HL-60 (cell line): ENCODE data around the gene ARHGAP30.
A peak's percentile ranks its signal among the peaks of the same experiment; 100 is the strongest.

Experiments
- DNase-seq, 2 experiments: peaks; one replicate each; pipeline ENCODE4 v3.0.0-alpha.2; 2010 to 2020; ENCODE audit warnings: low read depth in 1 of 2, low spot score in 1 of 2
- H3K27ac ChIP-seq: fragments of 250-450 bp; sonication (Bioruptor Pico); replicated peaks from 2 replicates; pipeline ENCODE4 v1.5.1; 2020; ENCODE audit warnings: mild to moderate bottlenecking, moderate library complexity
- H3K27me3 ChIP-seq: fragments of 250-450 bp; sonication (Bioruptor Pico); 2 replicates; pipeline ENCODE4 v1.5.1; 2021; ENCODE audit warnings: mild to moderate bottlenecking, moderate library complexity; ENCODE audit not compliant: insufficient read depth, poor library complexity, severe bottlenecking
- H3K4me3 ChIP-seq: replicated peaks from 2 replicates; pipeline ENCODE4 v1.5.1; 2011; ENCODE audit warnings: mild to moderate bottlenecking, control low read depth, low read length; ENCODE audit not compliant: insufficient read depth
- GABPA ChIP-seq: IDR thresholded peaks from 2 replicates; pipeline ENCODE4 v1.6.1; 2012; ENCODE audit warnings: low read depth
- POLR2AphosphoS5 ChIP-seq: IDR thresholded peaks from 2 replicates; pipeline ENCODE4 v1.6.1; 2012; ENCODE audit warnings: low read depth
- REST ChIP-seq: IDR thresholded peaks from 2 replicates; pipeline ENCODE4 v1.6.1; 2012; ENCODE audit warnings: low read depth; ENCODE audit not compliant: insufficient replicate concordance
- SPI1 ChIP-seq: IDR thresholded peaks from 2 replicates; pipeline ENCODE4 v1.6.1; 2012; ENCODE audit warnings: low read depth, mild to moderate bottlenecking, borderline replicate concordance
- TF ChIP-seq, protein P1 (sequence below): IDR thresholded peaks from one replicate; pipeline ENCODE4 v1.5.1; 2011; ENCODE audit warnings: low read length, control low read depth, inconsistent platforms; ENCODE audit not compliant: insufficient read depth

The ARHGAP30 gene

DNA sequence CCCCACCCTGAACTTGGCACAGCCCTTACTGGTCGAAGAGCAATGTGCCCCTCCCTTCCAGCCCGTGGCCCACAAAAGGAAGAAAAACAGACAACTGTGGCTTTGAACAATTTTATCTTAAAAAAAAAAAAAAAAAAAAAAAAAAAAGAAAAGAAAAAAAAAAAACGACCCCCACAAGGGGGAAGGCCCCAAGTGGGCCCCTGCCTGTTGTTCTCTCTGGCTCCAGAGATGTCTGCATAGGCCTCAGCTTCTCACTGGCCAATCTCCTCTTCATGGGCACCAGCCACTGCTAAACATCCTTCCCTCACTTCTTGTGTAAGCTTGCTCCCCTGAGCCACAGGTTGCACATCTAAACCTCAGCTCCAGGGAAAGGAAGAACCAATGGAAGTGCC is 30.5 kb downstream of the ARHGAP30 start:
- Histone ChIP-seq H3K27ac (peak overlapping the region; percentile 63), H3K4me3 (peak overlapping the region; percentile 56), H3K27me3 (no peaks in the 10 kb centered on the region)
- DNase-seq = no peak
- TF ChIP-seq SPI1 = no peak
- no peak for TF ChIP-seq REST
- TF ChIP-seq POLR2AphosphoS5 = no peak
- TF ChIP-seq, protein P1, sequence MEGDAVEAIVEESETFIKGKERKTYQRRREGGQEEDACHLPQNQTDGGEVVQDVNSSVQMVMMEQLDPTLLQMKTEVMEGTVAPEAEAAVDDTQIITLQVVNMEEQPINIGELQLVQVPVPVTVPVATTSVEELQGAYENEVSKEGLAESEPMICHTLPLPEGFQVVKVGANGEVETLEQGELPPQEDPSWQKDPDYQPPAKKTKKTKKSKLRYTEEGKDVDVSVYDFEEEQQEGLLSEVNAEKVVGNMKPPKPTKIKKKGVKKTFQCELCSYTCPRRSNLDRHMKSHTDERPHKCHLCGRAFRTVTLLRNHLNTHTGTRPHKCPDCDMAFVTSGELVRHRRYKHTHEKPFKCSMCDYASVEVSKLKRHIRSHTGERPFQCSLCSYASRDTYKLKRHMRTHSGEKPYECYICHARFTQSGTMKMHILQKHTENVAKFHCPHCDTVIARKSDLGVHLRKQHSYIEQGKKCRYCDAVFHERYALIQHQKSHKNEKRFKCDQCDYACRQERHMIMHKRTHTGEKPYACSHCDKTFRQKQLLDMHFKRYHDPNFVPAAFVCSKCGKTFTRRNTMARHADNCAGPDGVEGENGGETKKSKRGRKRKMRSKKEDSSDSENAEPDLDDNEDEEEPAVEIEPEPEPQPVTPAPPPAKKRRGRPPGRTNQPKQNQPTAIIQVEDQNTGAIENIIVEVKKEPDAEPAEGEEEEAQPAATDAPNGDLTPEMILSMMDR = no peak

DNA sequence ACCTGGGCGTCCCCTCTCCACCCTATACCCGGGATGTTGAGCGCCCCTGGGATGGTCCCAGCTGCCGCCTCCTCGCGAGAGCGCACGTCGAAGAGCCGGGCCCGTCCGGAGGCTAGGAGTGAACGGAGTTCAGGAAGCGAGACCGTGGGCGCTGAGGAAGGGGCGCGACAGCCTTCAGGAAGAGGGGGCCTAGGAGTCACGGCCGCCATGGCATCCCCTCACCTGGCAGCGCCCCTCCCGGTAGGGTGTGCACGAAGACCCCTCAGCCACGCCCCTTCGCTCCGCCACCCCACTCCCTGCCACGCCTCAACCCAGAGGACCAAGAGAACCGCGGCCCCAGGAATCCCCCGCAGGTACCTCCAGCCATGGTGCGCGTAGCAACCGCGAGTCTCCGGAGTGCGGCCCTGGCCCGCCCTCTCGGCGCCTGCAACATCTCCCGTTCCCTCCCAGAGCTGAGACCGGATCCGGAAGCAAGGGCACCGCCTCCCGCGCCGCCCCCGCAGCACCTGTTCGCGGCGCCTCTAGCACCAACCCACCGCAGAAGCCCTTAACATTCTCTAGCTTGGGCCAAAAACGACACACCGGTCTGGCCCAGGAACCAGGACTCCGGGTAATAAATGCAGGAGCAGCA is 31.1 kb downstream of the ARHGAP30 start, which contains the start of gene TSTD1:
TSTD1 (minus strand) TSS at position 442 of the 631 bp plus-strand sequence; CDS start at position 367, 75 bp downstream.
- peak; percentile 70 to 75 for DNase-seq
- Histone ChIP-seq H3K27me3 (no peaks in the 10 kb centered on the region), H3K4me3 (peak within 1 kb of the TSS; percentile 56), H3K27ac (peak within 1 kb of the TSS; percentile 63)
- TF ChIP-seq GABPA (peak; percentile 87), POLR2AphosphoS5 (peak; percentile 76)
- TF ChIP-seq, protein P1 = no peak

DNA sequence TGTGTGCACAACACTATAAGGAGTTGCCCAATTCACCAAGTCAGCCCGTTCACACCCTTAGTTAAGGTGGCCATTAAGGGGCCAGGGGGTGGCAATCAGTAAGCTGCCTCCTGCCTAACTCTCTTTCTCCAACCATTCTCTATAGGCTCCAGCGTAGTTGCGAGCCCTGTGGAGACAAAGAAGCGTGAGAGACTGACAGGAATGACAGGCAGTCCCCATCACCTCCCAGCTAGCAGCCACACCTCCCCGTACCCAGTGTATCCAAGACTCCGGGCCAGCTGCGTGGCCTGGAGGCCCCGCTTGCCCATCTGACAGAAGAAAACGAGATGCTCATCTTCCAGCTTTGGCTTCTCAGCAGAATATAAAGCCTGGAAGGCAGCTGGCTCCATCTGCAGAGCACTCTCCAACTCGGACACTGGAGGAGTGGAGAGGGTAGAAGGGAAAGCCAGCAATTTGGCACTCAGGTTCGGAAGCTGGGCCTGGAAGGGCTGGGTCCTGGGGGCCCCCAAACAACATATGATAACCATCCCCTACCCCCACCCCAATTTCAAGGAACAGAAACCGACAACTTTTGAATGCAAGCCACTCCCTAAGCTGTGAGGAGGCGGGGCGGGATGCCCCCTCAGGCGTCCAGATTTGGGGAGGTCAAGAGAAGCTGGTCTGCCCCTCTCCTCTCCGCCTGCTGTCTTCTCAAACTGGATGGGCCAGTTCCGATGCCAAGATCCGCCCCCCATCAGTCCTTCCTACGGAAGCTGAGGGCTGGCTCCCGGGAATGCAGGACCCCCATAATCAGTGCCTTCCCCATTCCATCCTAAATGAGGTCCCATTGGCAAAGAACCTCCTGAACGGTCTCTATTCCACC is 31.8 kb downstream of the ARHGAP30 start:
- no peak for DNase-seq

More for the DNA sequence above, 31.8 kb downstream of the ARHGAP30 start:
- Histone ChIP-seq H3K27ac (peak overlapping the region; percentile 63; the same call in 1 of the 2 replicates), H3K4me3 (peak overlapping the region; percentile 56), H3K27me3 (no peaks in the 10 kb centered on the region)
- TF ChIP-seq POLR2AphosphoS5 (no peak), GABPA (no peak), REST (no peak), SPI1 (no peak)
- TF ChIP-seq, protein P1 = no peak
